K562 (cell line): Measurements from ENCODE around the gene CALU. TPM values are rescaled to one million over a fixed set of nuclear protein-coding genes. Genes with fewer than 3 reads are reported as not detected.

Experiments
- CBX3 ChIP-seq, 2 experiments: IDR thresholded peaks; 1 replicate in 1 of 2; 2 replicates in 1 of 2; pipeline ENCODE4 v1.6.1; 2012; ENCODE audit warnings: inconsistent platforms in 2 of 2, low read length in 2 of 2, borderline replicate concordance in 1 of 2, control low read depth in 1 of 2
- CXXC5 ChIP-seq: fragments of 250-450 bp; sonication (Bioruptor Pico); IDR thresholded peaks from 2 replicates; pipeline ENCODE4 v1.8.0; 2022; ENCODE audit warnings: inconsistent platforms, mild to moderate bottlenecking, moderate library complexity
- HLTF ChIP-seq: fragments of 450-650 bp; IDR thresholded peaks from 2 replicates; pipeline ENCODE4 v1.6.1; 2016
- HNRNPH1 ChIP-seq: fragments of 200-400 bp; formaldehyde crosslinking; optimal IDR thresholded peaks from 2 replicates; pipeline ENCODE3; 2017; ENCODE audit warnings: low read depth, mild to moderate bottlenecking, low read length, moderate library complexity
- ILK ChIP-seq: fragments of 450-650 bp; IDR thresholded peaks from 2 replicates; pipeline ENCODE4 v1.6.1; 2016; ENCODE audit warnings: missing genetic modification characterization, low read depth, mild to moderate bottlenecking, missing compliant biosample characterization, moderate library complexity, borderline replicate concordance
- IRF9 ChIP-seq: fragments of 450-650 bp; IDR thresholded peaks from 2 replicates; pipeline ENCODE4 v1.6.1; 2016; ENCODE audit warnings: missing biosample characterization, missing genetic modification characterization
- KDM4B ChIP-seq, 2 experiments: fragments of 450-650 bp in 1 of 2; sonication (generic) in 1 of 2; IDR thresholded peaks; 2 replicates each; pipeline ENCODE4 v1.6.1; 2016 to 2017; ENCODE audit warnings: borderline replicate concordance in 2 of 2, antibody characterized with exemption in 1 of 2, low read depth in 1 of 2, mild to moderate bottlenecking in 1 of 2
- MCM3 ChIP-seq: fragments of 450-650 bp; IDR thresholded peaks from 2 replicates; pipeline ENCODE4 v1.6.1; 2016
- MCM5 ChIP-seq: fragments of 450-650 bp; IDR thresholded peaks from 2 replicates; pipeline ENCODE4 v1.6.1; 2016; ENCODE audit warnings: low read depth
- MLLT1 ChIP-seq, 2 experiments: fragments of 450-650 bp; IDR thresholded peaks; 2 replicates each; pipeline ENCODE4 v1.6.1; 2016
- MYC ChIP-seq, 2 experiments: fragments of 250-450 bp in 1 of 2; sonication (Bioruptor Pico) in 1 of 2; IDR thresholded peaks; 2 replicates each; pipeline versions ENCODE4 v1.5.1 to v1.6.1; 2012 to 2021; ENCODE audit warnings: low read depth in 2 of 2, borderline replicate concordance in 1 of 2, improper control_type of control experiment in 1 of 2, low read length in 1 of 2, mild to moderate bottlenecking in 1 of 2, moderate library complexity in 1 of 2
- PHF20 ChIP-seq: fragments of 450-650 bp; IDR thresholded peaks from 2 replicates; pipeline ENCODE4 v1.6.1; 2018; ENCODE audit not compliant: partially characterized antibody
- POLR2A ChIP-seq: fragments of 450-650 bp; conservative IDR thresholded peaks from 2 replicates; pipeline ENCODE4 v1.6.1; 2016
- RBM22 ChIP-seq: fragments of 200-400 bp; formaldehyde crosslinking; IDR thresholded peaks from 2 replicates; pipeline ENCODE4 v1.6.1; 2018; ENCODE audit warnings: low read length, low read depth; ENCODE audit not compliant: poor library complexity, severe bottlenecking
- RBM39 ChIP-seq: fragments of 200-400 bp; formaldehyde crosslinking; optimal IDR thresholded peaks from 2 replicates; pipeline ENCODE3; 2018; ENCODE audit warnings: low read depth, low read length
- SOX6 ChIP-seq: fragments of 450-650 bp; IDR thresholded peaks from 2 replicates; pipeline ENCODE4 v1.6.1; 2014; ENCODE audit warnings: mild to moderate bottlenecking
- SREBF2 ChIP-seq: sonication (generic); formaldehyde crosslinking; IDR thresholded peaks from 2 replicates; pipeline ENCODE4 v1.4.0; 2020; ENCODE audit warnings: mild to moderate bottlenecking, missing genetic modification reagents
- TCF3 ChIP-seq: sonication (generic); formaldehyde crosslinking; IDR thresholded peaks from 2 replicates; pipeline ENCODE4 v1.4.0; 2020; ENCODE audit warnings: mild to moderate bottlenecking, missing genetic modification reagents
- TFAP4 ChIP-seq: sonication (generic); formaldehyde crosslinking; IDR thresholded peaks from 2 replicates; pipeline ENCODE4 v1.8.0; 2022; ENCODE audit warnings: missing genetic modification reagents, mild to moderate bottlenecking, moderate library complexity, borderline replicate concordance
- U2AF1 ChIP-seq: fragments of 200-400 bp; formaldehyde crosslinking; optimal IDR thresholded peaks from 2 replicates; pipeline ENCODE3; 2017; ENCODE audit warnings: mild to moderate bottlenecking, low read depth, low read length, moderate library complexity
- ZBED1 ChIP-seq: IDR thresholded peaks from 2 replicates; pipeline ENCODE4 v1.6.1; 2014
- ZNF3 ChIP-seq: fragments of 250-450 bp; sonication (Bioruptor Pico); IDR thresholded peaks from 2 replicates; pipeline ENCODE4 v1.5.0; 2021; ENCODE audit warnings: mild to moderate bottlenecking, moderate library complexity
- ZNF395 ChIP-seq: fragments of 200-800 bp; sonication (Bioruptor generic); IDR thresholded peaks from 2 replicates; pipeline ENCODE4 v1.6.1; 2017; ENCODE audit warnings: missing genetic modification characterization, missing compliant biosample characterization
- ZNF551 ChIP-seq: fragments of 250-450 bp; sonication (Bioruptor Pico); IDR thresholded peaks from 2 replicates; pipeline ENCODE4 v1.5.0; 2021; ENCODE audit warnings: mild to moderate bottlenecking, moderate library complexity
- ZNF830 ChIP-seq: fragments of 250-450 bp; sonication (Bioruptor Pico); IDR thresholded peaks from 2 replicates; pipeline ENCODE4 v1.5.0; 2021; ENCODE audit warnings: mild to moderate bottlenecking
- polyA plus RNA-seq, 8 experiments: library from polyadenylated mRNA; depleted of rRNA in 4 of 8; stranded (reverse) in 5 of 8; unstranded in 3 of 8; fragments of >200 nt; fragmentation: Nextera tagmentation in 2 of 8; fragmentation: Illumina TruSeq in 1 of 8; extraction: Ambion mirVana in 2 of 8; extraction: Trizol in 1 of 8; gene quantifications; 2 replicates each; pipeline versions ENCODE4 v1.2.1 to v1.2.3, GENCODE V29; 2011 to 2014; ENCODE audit warnings: inconsistent platforms in 1 of 8, missing spikeins in 1 of 8
- total RNA-seq, 7 experiments: library from RNA; depleted of rRNA in 6 of 7; stranded (reverse); fragments of >200 nt in 6 of 7; fragmentation: Illumina TruSeq in 2 of 7; extraction: Trizol in 2 of 7; gene quantifications; 2 replicates each; pipeline versions ENCODE4 v1.2.1 to v1.2.3, GENCODE V29; 2011 to 2021; ENCODE audit warnings: low replicate concordance in 1 of 7

Gene CALU
- total and polyA plus RNA-seq, 9 of the 15 experiments (the other 6 are each of a cell fraction or from before 2014, with no cell fraction given), result 166 to 286 (median 215) TPM

- peak; percentile 78 for TF ChIP-seq RBM39
- peak; percentile 85 for TF ChIP-seq PHF20
- no peak for TF ChIP-seq ILK (tag)
- no peak for TF ChIP-seq U2AF1
- TF ChIP-seq TFAP4 (CRISPR knock-in tag), result peak; percentile 77; the same call in 1 of the 2 replicates
- TF ChIP-seq POLR2A, result peak; percentile 69
- no peak for TF ChIP-seq MCM3
- no peak for TF ChIP-seq MCM5
- no peak for TF ChIP-seq SREBF2 (CRISPR knock-in tag)
- TF ChIP-seq KDM4B (IDR thresholded peaks at IDR 0.05; ENCODE audit: borderline replicate concordance in 2 of 2, low read depth in 1 of 2), result peak in 1 of 2 experiments; percentile 74; a peak in 1 of 4 replicates
- TF ChIP-seq MLLT1 (IDR thresholded peaks at IDR 0.05), result peak in 1 of 2 experiments; percentile 79; a peak in 2 of 4 replicates
- TF ChIP-seq CBX3 (IDR thresholded peaks at IDR 0.05; ENCODE audit: borderline replicate concordance in 1 of 2, low read length in 2 of 2), result peak in 1 of 2 experiments; percentile 94; a peak in 1 of 3 replicates
- TF ChIP-seq TCF3 (CRISPR knock-in tag), result no peak
- TF ChIP-seq ZNF395 (CRISPR knock-in tag), result no peak
- peak; percentile 55 for TF ChIP-seq MYC (IDR thresholded peaks at IDR 0.05; ENCODE audit: low read depth, low read length)
- no peak for TF ChIP-seq MYC (CRISPR knock-in tag; IDR thresholded peaks at IDR 0.05; ENCODE audit: borderline replicate concordance, low read depth)
- TF ChIP-seq ZBED1, result 0 out of 2 replicates have a peak, but pooled peaks have one; percentile 69
- TF ChIP-seq HNRNPH1, result no peak
- TF ChIP-seq SOX6, result peak; percentile 64
- peak; percentile 95 for TF ChIP-seq CXXC5 (CRISPR knock-in tag)
- no peak for TF ChIP-seq IRF9 (tag)
- TF ChIP-seq ZNF551 (CRISPR knock-in tag), result no peak
- no peak for TF ChIP-seq ZNF830
- TF ChIP-seq RBM22, result peak; percentile 58
- peak; percentile 94 for TF ChIP-seq HLTF
- TF ChIP-seq ZNF3 (CRISPR knock-in tag), result no peak
These were observed 41.8 kb upstream of the CALU start (continued) for GRCh38 chr7:128697302-128697905.
